LNCaP clone FGC (cell line): ENCODE measurements around the gene PALMD.

Source experiments
- DNase-seq: peaks from one replicate; pipeline ENCODE4 v3.0.0-alpha.2; 2011; ENCODE audit warnings: low read depth
- H3K4me3 ChIP-seq: 2 replicates; pipeline ENCODE4 v1.5.1; 2011; ENCODE audit warnings: mild to moderate bottlenecking, low read depth, low read length, control low read depth
- CTCF ChIP-seq: IDR thresholded peaks from 2 replicates; pipeline ENCODE4 v1.5.1; 2012; ENCODE audit warnings: mild to moderate bottlenecking; ENCODE audit not compliant: control insufficient read depth, insufficient read depth; ENCODE audit errors: extremely low read depth

PALMD gene

GRCh38 chr1:99657213-99658030, 11.5 kb downstream of the PALMD start:
- no peak for TF ChIP-seq CTCF
- DNase-seq, result no peak
- H3K4me3 ChIP-seq, result no peak overlapping the region

- TF ChIP-seq CTCF, result no peak
- H3K4me3 ChIP-seq, result no peak overlapping the region
- DNase-seq, result no peak
These were observed 12.0 kb downstream of the PALMD start for GRCh38 chr1:99658031-99658290.

DNA sequence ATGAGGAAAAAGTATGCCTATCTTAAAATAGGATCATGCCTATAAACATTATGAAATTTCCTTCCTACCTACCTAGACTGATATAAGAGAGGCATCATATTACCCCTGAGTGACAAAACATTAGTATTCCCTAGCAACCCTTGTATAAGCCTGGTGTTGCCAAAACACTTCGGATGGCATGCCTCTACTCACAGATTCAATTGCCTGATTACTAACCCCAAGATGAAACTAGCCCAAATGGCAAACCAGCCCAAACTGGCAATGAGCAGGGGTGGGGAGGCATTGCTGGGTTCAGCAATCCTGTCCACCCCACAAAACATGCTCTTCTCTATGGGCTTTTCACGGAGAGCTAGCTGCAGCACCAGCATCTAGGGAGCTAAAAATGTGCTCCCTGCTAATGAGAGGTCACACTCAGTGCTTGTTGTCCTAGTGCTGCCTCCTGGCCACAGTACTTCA, 13.9 kb downstream of the PALMD start:
- H3K4me3 ChIP-seq, result no peak overlapping the region
- TF ChIP-seq CTCF, result no peak
- DNase-seq, result peak; percentile 91

DNA sequence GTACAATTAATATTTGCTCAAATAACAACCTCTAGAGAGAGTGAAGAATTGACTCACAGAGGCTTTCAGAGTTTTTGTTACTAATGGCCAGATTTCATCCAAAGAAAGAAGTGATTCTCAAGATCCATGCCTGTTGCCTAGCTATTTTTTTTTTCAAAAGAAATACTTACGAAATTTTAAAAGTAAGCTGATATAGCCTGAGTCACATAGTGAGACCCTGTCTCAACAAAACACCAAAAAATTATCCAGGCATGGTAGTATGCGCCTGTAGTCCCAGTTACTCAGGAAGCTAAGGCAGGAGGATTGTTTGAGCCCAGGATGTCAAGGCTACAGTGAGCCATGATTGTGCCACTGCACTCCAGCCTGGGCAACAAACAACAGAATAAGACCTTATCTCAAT, 14.6 kb downstream of the PALMD start:
- DNase-seq, result no peak
- TF ChIP-seq CTCF, result no peak
- no peak overlapping the region for H3K4me3 ChIP-seq

GRCh38 chr1:99661780-99662179, 15.9 kb downstream of the PALMD start:
- no peak for DNase-seq
- no peak for TF ChIP-seq CTCF
- H3K4me3 ChIP-seq, result no peak overlapping the region

GRCh38 chr1:99662539-99663080, 16.7 kb downstream of the PALMD start:
- TF ChIP-seq CTCF, result no peak
- H3K4me3 ChIP-seq, result no peak overlapping the region
- peak; percentile 55 for DNase-seq

DNA sequence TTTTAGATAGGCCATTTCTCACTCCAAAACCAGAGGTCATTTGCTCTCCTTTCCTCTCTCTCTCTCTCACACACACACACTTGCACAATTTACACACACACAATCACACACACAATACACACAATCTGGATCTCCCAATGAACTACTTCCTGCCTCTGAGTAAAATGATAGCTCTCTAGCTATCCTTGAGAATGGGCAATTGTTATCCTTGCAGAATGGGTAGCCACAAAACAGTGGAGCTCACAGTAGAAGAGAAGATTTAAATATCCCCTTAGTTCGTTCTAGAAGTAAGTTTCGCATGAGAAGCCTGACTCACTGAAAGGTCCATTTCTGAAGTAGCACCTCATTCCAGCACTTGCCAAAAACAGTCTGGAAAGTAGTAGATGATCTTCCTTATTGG, 17.6 kb downstream of the PALMD start:
- TF ChIP-seq CTCF, result no peak
- H3K4me3 ChIP-seq, result no peak overlapping the region
- no peak for DNase-seq
